ENCODE measurements around the gene LAMA1.
A peak's percentile ranks its signal among the peaks of the same experiment; 100 is the strongest.

The LAMA1 gene

DNA sequence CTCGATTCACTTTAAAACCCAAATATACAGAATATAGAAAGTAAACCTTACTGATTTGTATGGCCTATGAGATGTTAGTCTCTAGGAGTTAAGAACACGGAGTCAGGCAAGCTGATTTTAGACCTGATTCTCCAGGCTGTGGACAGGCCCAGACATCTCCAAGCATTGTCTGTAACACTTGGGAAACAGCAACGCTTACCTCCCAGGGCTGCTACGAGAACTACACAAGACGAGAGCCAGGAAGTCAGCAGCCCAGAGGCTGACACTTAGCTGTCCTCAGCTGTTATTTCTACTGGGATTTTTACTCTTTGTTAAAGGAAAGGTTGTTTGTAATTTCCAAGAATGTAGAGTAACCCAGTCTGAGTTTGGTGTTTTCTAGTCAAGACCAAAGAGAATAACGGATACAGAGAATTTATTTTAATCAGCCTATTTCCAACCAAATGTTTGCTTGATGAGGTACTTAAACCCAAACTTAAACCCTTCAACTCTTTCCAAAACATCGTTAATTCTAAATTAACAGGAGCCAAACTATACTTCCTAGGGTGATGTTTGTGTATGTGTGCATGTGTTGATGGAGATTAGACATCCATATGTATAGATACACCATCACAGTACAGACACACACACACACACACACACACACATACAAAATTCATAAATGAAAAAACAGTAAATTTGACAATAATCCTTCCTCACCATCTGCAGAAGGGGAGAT is 123.4 kb downstream of the LAMA1 start:
- WGBS: 43% methylated on average over 5 of the region's 7 CpGs
- Histone ChIP-seq H3K4me3 (ENCODE audit: insufficient read depth in 1 of 2, low read depth in 1 of 2, low read length in 2 of 2) (no peak overlapping the region), H3K27me3 (ENCODE audit: control insufficient read depth in 1 of 2, insufficient read depth in 1 of 2, low read length in 2 of 2) (no peaks in the 10 kb centered on the region)

DNA sequence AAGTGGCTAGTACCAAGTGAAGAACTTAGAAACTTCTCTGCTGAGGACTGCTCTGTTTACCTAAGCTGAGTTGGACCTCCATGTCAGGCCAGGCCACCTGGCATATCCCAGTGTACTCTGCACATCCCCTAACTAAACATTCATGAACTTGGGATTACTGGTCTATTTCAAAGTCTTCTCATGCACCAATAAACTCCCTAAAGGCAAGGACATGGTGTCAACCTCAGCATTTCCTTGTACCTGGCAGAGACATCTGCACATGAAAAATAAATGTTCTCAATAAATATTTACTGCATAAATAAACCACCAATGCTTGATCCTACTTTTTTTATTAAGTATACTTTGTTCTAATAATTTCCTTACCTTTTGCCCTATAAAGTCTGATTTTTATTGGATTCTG is 124.8 kb downstream of the LAMA1 start:
- no peaks in the 10 kb centered on the region for H3K9me3 ChIP-seq (ENCODE audit: control insufficient read depth, low read length)
- no peak overlapping the region for H4K91ac ChIP-seq (ENCODE audit: low read length)
- no peak overlapping the region for H3K4me3 ChIP-seq (ENCODE audit: insufficient read depth in 1 of 2, low read depth in 1 of 2, low read length in 2 of 2)
- no peak overlapping the region for H2BK15ac ChIP-seq (ENCODE audit: low read depth, poor library complexity, severe bottlenecking)
- H3K9ac ChIP-seq (ENCODE audit: low read length): no peak overlapping the region
- H3K14ac ChIP-seq (ENCODE audit: low read length in 2 of 2): no peak overlapping the region
- H3K79me1 ChIP-seq (replicated peaks; ENCODE audit: low read length, poor library complexity, severe bottlenecking): no peaks in the 10 kb centered on the region
- no peak for DNase-seq
- no peak overlapping the region for H3K23ac ChIP-seq (ENCODE audit: low read length in 2 of 2)
- H4K8ac ChIP-seq (ENCODE audit: low read length): no peak overlapping the region
- H3K18ac ChIP-seq (ENCODE audit: low read depth in 1 of 2, low read length in 2 of 2): no peak overlapping the region
- H3K27ac ChIP-seq (ENCODE audit: low read length, poor library complexity, severe bottlenecking): no peak overlapping the region
- H3K4me1 ChIP-seq (ENCODE audit: control insufficient read depth, insufficient read depth, low read depth, low read length): peaks cover 2% of the 10 kb centered on the region
- H3K4me2 ChIP-seq (ENCODE audit: low read length, poor library complexity, severe bottlenecking): no peak overlapping the region
- no peak overlapping the region for H2AK5ac ChIP-seq (ENCODE audit: low read length, severe bottlenecking)
- H2BK12ac ChIP-seq (ENCODE audit: low read length in 2 of 2): no peak overlapping the region
- no peak overlapping the region for H2BK5ac ChIP-seq (ENCODE audit: low read depth, low read length, poor library complexity, severe bottlenecking)
- H3K4ac ChIP-seq (ENCODE audit: low read depth in 1 of 2, low read length in 2 of 2): no peak overlapping the region
- H2AFZ ChIP-seq (ENCODE audit: low read depth, low read length): no peak overlapping the region
- no peak overlapping the region for H2BK120ac ChIP-seq (ENCODE audit: low read depth, low read length)
- peaks cover 0 to 44% of the 10 kb centered on the region in 2 experiments for H3K36me3 ChIP-seq (ENCODE audit: control insufficient read depth in 1 of 2, insufficient read depth in 2 of 2, low read depth in 1 of 2, low read length in 2 of 2)
- H3K27me3 ChIP-seq (ENCODE audit: control insufficient read depth in 1 of 2, insufficient read depth in 1 of 2, low read length in 2 of 2): no peaks in the 10 kb centered on the region

More for the DNA sequence above, 123.4 kb downstream of the LAMA1 start:
- no peak overlapping the region for H2BK15ac ChIP-seq (ENCODE audit: low read depth, poor library complexity, severe bottlenecking)
- H3K14ac ChIP-seq (ENCODE audit: low read length in 2 of 2): no peak overlapping the region
- H3K18ac ChIP-seq (ENCODE audit: low read depth in 1 of 2, low read length in 2 of 2): no peak overlapping the region
- H3K27ac ChIP-seq (ENCODE audit: low read length, poor library complexity, severe bottlenecking): no peak overlapping the region
- peaks cover 0 to 52% of the 10 kb centered on the region in 2 experiments for H3K36me3 ChIP-seq (ENCODE audit: control insufficient read depth in 1 of 2, insufficient read depth in 2 of 2, low read depth in 1 of 2, low read length in 2 of 2)
- peak; percentile 14 for DNase-seq
- H3K4ac ChIP-seq (ENCODE audit: low read depth in 1 of 2, low read length in 2 of 2): no peak overlapping the region
- no peaks in the 10 kb centered on the region for H3K9me3 ChIP-seq (ENCODE audit: control insufficient read depth, low read length)
- H2AFZ ChIP-seq (ENCODE audit: low read depth, low read length): no peak overlapping the region
- H2AK5ac ChIP-seq (ENCODE audit: low read length, severe bottlenecking): no peak overlapping the region
- H2BK12ac ChIP-seq (ENCODE audit: low read length in 2 of 2): no peak overlapping the region
- H4K91ac ChIP-seq (ENCODE audit: low read length): no peak overlapping the region
- no peak overlapping the region for H3K9ac ChIP-seq (ENCODE audit: low read length)
- H2BK120ac ChIP-seq (ENCODE audit: low read depth, low read length): no peak overlapping the region
- peaks cover 2% of the 10 kb centered on the region for H3K4me1 ChIP-seq (ENCODE audit: control insufficient read depth, insufficient read depth, low read depth, low read length)
- no peak overlapping the region for H4K8ac ChIP-seq (ENCODE audit: low read length)
- no peak overlapping the region for H3K4me2 ChIP-seq (ENCODE audit: low read length, poor library complexity, severe bottlenecking)
- no peak overlapping the region for H3K23ac ChIP-seq (ENCODE audit: low read length in 2 of 2)
- no peak overlapping the region for H2BK5ac ChIP-seq (ENCODE audit: low read depth, low read length, poor library complexity, severe bottlenecking)
- no peaks in the 10 kb centered on the region for H3K79me1 ChIP-seq (replicated peaks; ENCODE audit: low read length, poor library complexity, severe bottlenecking)

DNA sequence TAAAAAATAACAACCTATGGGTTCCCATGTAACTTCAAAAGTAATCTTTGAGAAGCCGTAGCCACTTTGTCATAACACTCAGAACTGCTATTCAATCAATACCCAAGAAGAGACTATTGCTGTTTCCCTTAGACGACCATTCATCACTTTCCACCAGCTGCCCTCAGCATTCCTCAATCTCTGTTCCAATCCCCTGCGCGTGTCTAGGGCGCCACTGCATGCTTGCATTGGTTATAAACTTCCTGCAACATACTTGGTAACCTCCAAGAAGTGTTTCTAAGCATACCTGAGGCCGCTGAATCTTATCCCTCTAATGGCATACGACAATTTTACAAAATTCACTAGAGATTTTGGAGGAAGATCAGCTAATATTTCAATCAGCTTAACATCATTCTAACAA is 134.2 kb downstream of the LAMA1 start:
- H3K36me3 ChIP-seq (ENCODE audit: control insufficient read depth in 1 of 2, insufficient read depth in 2 of 2, low read depth in 1 of 2, low read length in 2 of 2): peaks cover 0 to 52% of the 10 kb centered on the region in 2 experiments
- H2AFZ ChIP-seq (ENCODE audit: low read depth, low read length): no peak overlapping the region
- no peak overlapping the region for H2BK12ac ChIP-seq (ENCODE audit: low read length in 2 of 2)
- H2BK5ac ChIP-seq (ENCODE audit: low read depth, low read length, poor library complexity, severe bottlenecking): no peak overlapping the region
- no peak overlapping the region for H3K4me2 ChIP-seq (ENCODE audit: low read length, poor library complexity, severe bottlenecking)
- 90% methylated on average over 5 of the region's 7 CpGs for WGBS
- H3K9ac ChIP-seq (ENCODE audit: low read length): no peak overlapping the region
- H3K4me3 ChIP-seq (ENCODE audit: insufficient read depth in 1 of 2, low read depth in 1 of 2, low read length in 2 of 2): no peak overlapping the region
- no peak overlapping the region for H3K27ac ChIP-seq (ENCODE audit: low read length, poor library complexity, severe bottlenecking)
- H3K18ac ChIP-seq (ENCODE audit: low read depth in 1 of 2, low read length in 2 of 2): no peak overlapping the region
- H2AK5ac ChIP-seq (ENCODE audit: low read length, severe bottlenecking): no peak overlapping the region
- no peaks in the 10 kb centered on the region for H3K79me1 ChIP-seq (replicated peaks; ENCODE audit: low read length, poor library complexity, severe bottlenecking)
- H3K9me3 ChIP-seq (ENCODE audit: control insufficient read depth, low read length): no peaks in the 10 kb centered on the region
- no peak overlapping the region for H2BK120ac ChIP-seq (ENCODE audit: low read depth, low read length)
- no peak overlapping the region for H4K91ac ChIP-seq (ENCODE audit: low read length)
- H3K4ac ChIP-seq (ENCODE audit: low read depth in 1 of 2, low read length in 2 of 2): no peak overlapping the region
- peaks cover 3% of the 10 kb centered on the region for H3K4me1 ChIP-seq (ENCODE audit: control insufficient read depth, insufficient read depth, low read depth, low read length)
- peaks cover 0 to 11% of the 10 kb centered on the region in 2 experiments for H3K27me3 ChIP-seq (ENCODE audit: control insufficient read depth in 1 of 2, insufficient read depth in 1 of 2, low read length in 2 of 2)
- H3K23ac ChIP-seq (ENCODE audit: low read length in 2 of 2): no peak overlapping the region
- H3K14ac ChIP-seq (ENCODE audit: low read length in 2 of 2): no peak overlapping the region
- DNase-seq: no peak
- no peak overlapping the region for H2BK15ac ChIP-seq (ENCODE audit: low read depth, poor library complexity, severe bottlenecking)
- H4K8ac ChIP-seq (ENCODE audit: low read length): no peak overlapping the region

DNA sequence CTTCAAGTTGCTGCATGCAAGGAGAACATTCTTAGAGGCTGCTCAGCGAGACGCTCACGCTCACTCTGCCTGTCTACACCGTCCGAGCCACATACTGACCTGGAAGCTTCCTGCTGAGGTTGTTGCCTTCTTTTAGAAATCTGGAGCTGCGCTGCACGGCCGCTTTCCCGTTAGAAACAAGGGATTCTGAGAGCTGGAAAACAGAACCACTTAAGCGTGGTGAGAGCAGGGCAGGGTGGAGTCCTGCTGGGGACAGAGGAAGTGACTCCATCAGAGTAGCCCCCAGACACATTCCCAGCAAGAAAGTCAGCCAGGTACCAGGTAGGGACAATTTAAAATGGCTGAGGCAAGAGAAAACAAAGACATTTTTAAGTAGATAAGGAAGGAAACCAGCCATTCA is 135.2 kb downstream of the LAMA1 start:
- Histone ChIP-seq H2AFZ (ENCODE audit: low read depth, low read length) (no peak overlapping the region), H3K4me1 (ENCODE audit: control insufficient read depth, insufficient read depth, low read depth, low read length) (peaks cover 3% of the 10 kb centered on the region), H4K8ac (ENCODE audit: low read length) (no peak overlapping the region), H3K27ac (ENCODE audit: low read length, poor library complexity, severe bottlenecking) (no peak overlapping the region), H3K27me3 (ENCODE audit: control insufficient read depth in 1 of 2, insufficient read depth in 1 of 2, low read length in 2 of 2) (peaks cover 0 to 11% of the 10 kb centered on the region in 2 experiments), H3K18ac (ENCODE audit: low read depth in 1 of 2, low read length in 2 of 2) (no peak overlapping the region), H3K79me1 (replicated peaks; ENCODE audit: low read length, poor library complexity, severe bottlenecking) (no peaks in the 10 kb centered on the region), H3K4ac (ENCODE audit: low read depth in 1 of 2, low read length in 2 of 2) (no peak overlapping the region), H2BK12ac (ENCODE audit: low read length in 2 of 2) (no peak overlapping the region), H3K23ac (ENCODE audit: low read length in 2 of 2) (no peak overlapping the region), H3K4me3 (ENCODE audit: insufficient read depth in 1 of 2, low read depth in 1 of 2, low read length in 2 of 2) (no peak overlapping the region), H2BK120ac (ENCODE audit: low read depth, low read length) (no peak overlapping the region), H3K4me2 (ENCODE audit: low read length, poor library complexity, severe bottlenecking) (no peak overlapping the region), H3K9ac (ENCODE audit: low read length) (no peak overlapping the region), H2AK5ac (ENCODE audit: low read length, severe bottlenecking) (no peak overlapping the region), H4K91ac (ENCODE audit: low read length) (no peak overlapping the region), H3K9me3 (ENCODE audit: control insufficient read depth, low read length) (no peaks in the 10 kb centered on the region), H3K36me3 (ENCODE audit: control insufficient read depth in 1 of 2, insufficient read depth in 2 of 2, low read depth in 1 of 2, low read length in 2 of 2) (peaks cover 0 to 60% of the 10 kb centered on the region in 2 experiments), H3K14ac (ENCODE audit: low read length in 2 of 2) (no peak overlapping the region), H2BK15ac (ENCODE audit: low read depth, poor library complexity, severe bottlenecking) (no peak overlapping the region), H2BK5ac (ENCODE audit: low read depth, low read length, poor library complexity, severe bottlenecking) (no peak overlapping the region)
- no peak for DNase-seq
- 77% methylated on average over 10 of the region's 10 CpGs for WGBS

Data from mesenchymal stem cell (in vitro differentiated cells and primary cell).